Measurements from ENCODE around the gene TOP2A. TPM values are rescaled to one million over a fixed set of nuclear protein-coding genes. Genes with fewer than 3 reads are reported as not detected.

TOP2A gene
- total RNA-seq, 6 experiments from 2014 or later = 0.22 to 7.3 (median 3.0) TPM

GRCh38 chr17:40419559-40420331 is 2.0 kb upstream of the TOP2A start:
- Histone ChIP-seq H3K36me3 (no peaks in the 10 kb centered on the region), H3K27me3 (no peaks in the 10 kb centered on the region), H3K9me3 (no peaks in the 10 kb centered on the region), H3K27ac (no peak overlapping the region), H3K4me1 (peaks cover 0 to 5% (median 0%) of the 10 kb centered on the region in 4 donors), H3K4me3 (no peak overlapping the region)
- ATAC-seq (no peak), DNase-seq (no peak)
- intact Hi-C loops (cut with DNase I) = loop anchor here in 1 of 2 donors (5.0 kb wide), 1 partner anchor 62 kb away; no protein-coding TSS in a partner anchor
- TF ChIP-seq POLR2A (IDR thresholded peaks at IDR 0.05) (no peak), CTCF (IDR thresholded peaks at IDR 0.05) (no peak)
- 24% methylated on average over 7 of the region's 11 CpGs for WGBS (ENCODE audit: insufficient coverage, low coverage, low lambda C conversion rate, missing lambda C conversion rate)

- H3K27me3 ChIP-seq = no peaks in the 10 kb centered on the region
- peaks cover 0 to 5% (median 0%) of the 10 kb centered on the region in 4 donors for H3K4me1 ChIP-seq
- DNase-seq (no peak), ATAC-seq (no peak)
- TF ChIP-seq CTCF (IDR thresholded peaks at IDR 0.05) (no peak), POLR2A (IDR thresholded peaks at IDR 0.05) (no peak)
- no peak overlapping the region for H3K27ac ChIP-seq
- 60% methylated on average over 13 of the region's 16 CpGs for WGBS (ENCODE audit: insufficient coverage, low coverage, low lambda C conversion rate, missing lambda C conversion rate)
- no peaks in the 10 kb centered on the region for H3K9me3 ChIP-seq
- no peaks in the 10 kb centered on the region for H3K36me3 ChIP-seq
- intact Hi-C loops (cut with DNase I) = loop anchor here in 1 of 2 donors (5.0 kb wide), 1 partner anchor 61 kb away; no protein-coding TSS in a partner anchor
- H3K4me3 ChIP-seq = peak overlapping the region; percentile 32 to 52 (median 41)
These were observed 671 bp upstream of the TOP2A start for GRCh38 chr17:40418428-40418706.

- DNase-seq (no peak), ATAC-seq (no peak)
- Histone ChIP-seq H3K36me3 (no peaks in the 10 kb centered on the region), H3K4me3 (peak overlapping the region; percentile 42 to 62 (median 52)), H3K9me3 (no peaks in the 10 kb centered on the region), H3K27ac (no peak overlapping the region), H3K27me3 (no peaks in the 10 kb centered on the region), H3K4me1 (no peaks in the 10 kb centered on the region)
- intact Hi-C loops (cut with DNase I) = loop anchor here in 1 of 2 donors (5.0 kb wide), 1 partner anchor 60 kb away; no protein-coding TSS in a partner anchor
- no peak for TF ChIP-seq POLR2A (IDR thresholded peaks at IDR 0.05)
- no peak for TF ChIP-seq CTCF (IDR thresholded peaks at IDR 0.05)
- WGBS (ENCODE audit: insufficient coverage, low coverage, low lambda C conversion rate, missing lambda C conversion rate) = 1% methylated on average over 10 of the region's 21 CpGs
These were observed 463 bp downstream of the TOP2A start for GRCh38 chr17:40417258-40417608.

GRCh38 chr17:40416671-40417070 is 1.0 kb downstream of the TOP2A start:
- TF ChIP-seq CTCF (IDR thresholded peaks at IDR 0.05) (no peak), POLR2A (IDR thresholded peaks at IDR 0.05) (no peak)
- intact Hi-C loops (cut with DNase I) = loop anchor here in 1 of 2 donors (5.0 kb wide), 1 partner anchor 59 kb away; no protein-coding TSS in a partner anchor
- ATAC-seq (no peak), DNase-seq (no peak)
- Histone ChIP-seq H3K36me3 (no peaks in the 10 kb centered on the region), H3K4me1 (no peaks in the 10 kb centered on the region), H3K9me3 (no peaks in the 10 kb centered on the region), H3K27ac (no peak overlapping the region), H3K4me3 (no peak overlapping the region), H3K27me3 (no peaks in the 10 kb centered on the region)
- 32% methylated on average over 3 of the region's 3 CpGs for WGBS (ENCODE audit: insufficient coverage, low coverage, low lambda C conversion rate, missing lambda C conversion rate)
